Stimulated activated CD4-positive, alpha-beta T cell treated with anti-CD3 and anti-CD28 coated beads, Interleukin-1b, Interleukin-23, amount 100 ng/mL, for 48 hours (primary cell): ENCODE measurements around the gene GRAMD1A.
"Not testable (repeated sequence)": the region's sequence is repeated elsewhere in the genome, so short reads cannot be mapped to it uniquely, and the experiment has no call there.

Experiments used
- DNase-seq: peaks from one replicate; pipeline ENCODE4 v3.0.0-alpha.2; 2020

Gene GRAMD1A

DNA sequence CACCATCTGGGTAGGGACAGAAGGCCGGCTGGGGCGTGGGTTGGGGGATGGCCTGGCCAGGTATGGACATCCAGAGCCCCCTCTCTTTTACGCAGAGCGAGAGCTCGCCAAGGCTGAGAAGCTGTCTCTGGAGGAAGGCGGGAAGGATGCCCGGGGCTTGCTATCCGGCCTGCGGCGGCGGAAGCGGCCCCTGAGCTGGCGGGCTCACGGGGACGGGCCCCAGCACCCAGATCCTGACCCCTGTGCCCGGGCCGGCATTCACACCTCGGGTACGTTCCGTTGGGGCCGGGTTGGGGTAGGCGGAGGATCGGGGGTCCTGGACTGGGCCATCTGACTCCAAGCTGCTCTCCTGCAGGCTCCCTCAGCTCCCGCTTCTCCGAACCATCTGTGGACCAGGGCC lies 21.5 kb downstream of the GRAMD1A start:
- DNase-seq: no peak

DNA sequence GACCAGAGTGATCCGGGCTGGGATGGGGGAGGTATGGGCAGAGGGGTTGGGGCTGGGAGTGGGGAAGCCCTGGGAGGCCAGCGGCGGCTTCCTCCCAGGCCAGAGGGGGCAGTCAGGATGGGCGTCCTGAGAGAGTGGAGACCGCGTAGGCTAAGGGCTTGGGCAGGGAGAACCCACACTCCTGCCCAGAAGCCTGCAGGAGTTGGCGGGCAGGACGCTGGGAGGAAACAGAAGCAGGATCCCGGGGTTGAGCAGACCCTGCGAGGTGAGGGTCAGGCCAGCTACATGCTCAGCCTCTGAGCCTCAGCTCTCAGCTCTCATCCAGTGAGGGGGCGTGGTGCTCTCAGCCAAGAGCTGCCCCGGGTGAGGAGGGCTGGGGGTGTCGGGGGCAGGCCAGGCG lies 22.3 kb downstream of the GRAMD1A start:
- DNase-seq: no peak

DNA sequence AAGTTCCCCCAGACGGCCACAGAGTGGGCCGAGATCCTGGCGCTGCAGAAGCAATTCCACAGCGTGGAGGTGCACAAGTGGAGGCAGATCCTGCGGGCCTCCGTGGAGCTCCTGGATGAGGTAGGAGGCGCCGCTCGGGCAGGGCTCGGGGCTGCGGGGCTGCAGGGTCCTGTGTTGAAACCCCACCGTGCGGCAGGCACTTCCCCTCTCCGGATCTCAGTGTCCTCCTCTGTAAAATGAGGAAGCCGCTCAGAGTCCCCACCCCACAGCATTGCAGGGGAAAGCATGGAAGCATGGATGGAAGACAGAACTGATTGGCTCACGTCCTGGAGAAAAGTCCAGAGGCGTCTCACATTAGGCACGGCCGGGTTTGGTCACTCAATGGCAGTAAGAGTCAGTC lies 23.3 kb downstream of the GRAMD1A start:
- no peak for DNase-seq

DNA sequence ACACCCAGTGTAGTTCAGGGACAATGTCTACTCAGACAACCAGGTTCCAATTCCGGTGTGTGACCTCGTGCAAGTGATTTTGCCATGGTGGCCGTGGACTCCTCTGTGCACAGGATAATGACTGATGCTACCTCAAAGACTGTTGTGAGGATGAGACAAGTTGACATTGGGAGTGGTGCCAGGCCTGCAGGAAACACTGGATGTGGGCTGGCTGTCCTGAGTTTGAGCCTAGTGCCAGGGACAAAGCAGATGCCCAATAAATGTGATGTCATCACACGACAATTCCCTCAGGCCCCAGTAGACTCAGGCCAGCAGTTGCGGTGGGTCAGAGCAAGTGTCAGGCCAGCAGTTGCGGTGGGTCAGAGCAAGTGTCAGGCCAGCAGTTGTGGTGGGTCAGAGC lies 24.0 kb downstream of the GRAMD1A start:
- no peak for DNase-seq

DNA sequence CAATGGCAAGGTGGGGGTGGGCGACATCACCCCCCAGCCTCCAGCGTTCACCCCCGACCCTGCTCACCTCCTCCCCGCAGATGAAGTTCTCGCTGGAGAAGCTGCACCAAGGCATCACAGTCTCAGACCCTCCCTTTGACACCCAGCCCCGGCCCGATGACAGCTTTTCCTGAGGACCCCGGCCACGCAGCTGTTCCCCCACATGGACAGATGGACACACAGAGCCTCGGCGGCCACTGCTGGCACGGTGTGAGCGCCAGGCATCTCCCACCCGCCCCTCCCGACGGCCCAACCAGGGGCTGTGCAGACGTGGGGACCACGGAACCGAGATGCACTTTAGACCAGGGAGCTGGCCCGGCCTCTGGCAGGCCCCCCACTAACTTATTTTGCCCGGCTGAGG lies 25.8 kb downstream of the GRAMD1A start:
- no peak for DNase-seq

DNA sequence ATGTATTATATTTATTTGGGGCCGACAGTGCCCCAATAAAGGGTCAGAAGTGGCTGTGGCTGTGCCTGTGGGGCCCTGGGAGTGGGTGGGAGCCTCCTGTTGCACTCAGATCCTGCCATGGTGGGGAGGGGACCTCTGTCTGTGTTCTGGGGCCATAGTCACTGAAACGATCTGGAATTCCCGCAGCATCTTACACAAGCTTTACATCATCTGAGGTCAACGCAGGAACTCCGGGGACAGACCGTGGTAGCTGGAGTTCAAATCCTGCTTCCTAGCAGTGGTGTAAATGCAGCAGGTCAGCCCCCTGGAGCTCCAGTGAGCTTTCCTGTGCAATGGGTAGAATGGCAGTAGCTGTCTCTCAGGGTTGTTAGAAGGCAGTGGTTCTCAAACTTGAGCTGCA lies 26.3 kb downstream of the GRAMD1A start:
- no peak for DNase-seq

DNA sequence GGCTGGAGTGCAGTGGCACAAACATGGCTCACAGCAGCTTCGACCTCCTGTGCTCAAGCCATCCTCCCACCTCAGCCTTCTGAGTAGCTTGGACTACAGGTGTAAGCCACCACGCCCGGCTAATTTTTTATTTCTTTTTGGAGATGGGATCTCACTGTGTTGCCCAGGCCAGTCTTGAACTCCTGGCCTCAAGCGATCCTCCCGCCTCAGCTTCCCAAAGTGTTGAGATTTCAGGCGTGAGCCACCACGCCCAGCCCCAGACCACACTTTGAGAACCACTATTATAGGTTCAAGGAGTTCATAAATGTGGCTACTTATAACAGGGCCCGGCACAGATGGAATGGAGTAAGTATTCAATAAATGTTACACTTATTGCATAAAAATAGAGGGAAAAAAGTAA lies 26.9 kb downstream of the GRAMD1A start:
- no peak for DNase-seq

DNA sequence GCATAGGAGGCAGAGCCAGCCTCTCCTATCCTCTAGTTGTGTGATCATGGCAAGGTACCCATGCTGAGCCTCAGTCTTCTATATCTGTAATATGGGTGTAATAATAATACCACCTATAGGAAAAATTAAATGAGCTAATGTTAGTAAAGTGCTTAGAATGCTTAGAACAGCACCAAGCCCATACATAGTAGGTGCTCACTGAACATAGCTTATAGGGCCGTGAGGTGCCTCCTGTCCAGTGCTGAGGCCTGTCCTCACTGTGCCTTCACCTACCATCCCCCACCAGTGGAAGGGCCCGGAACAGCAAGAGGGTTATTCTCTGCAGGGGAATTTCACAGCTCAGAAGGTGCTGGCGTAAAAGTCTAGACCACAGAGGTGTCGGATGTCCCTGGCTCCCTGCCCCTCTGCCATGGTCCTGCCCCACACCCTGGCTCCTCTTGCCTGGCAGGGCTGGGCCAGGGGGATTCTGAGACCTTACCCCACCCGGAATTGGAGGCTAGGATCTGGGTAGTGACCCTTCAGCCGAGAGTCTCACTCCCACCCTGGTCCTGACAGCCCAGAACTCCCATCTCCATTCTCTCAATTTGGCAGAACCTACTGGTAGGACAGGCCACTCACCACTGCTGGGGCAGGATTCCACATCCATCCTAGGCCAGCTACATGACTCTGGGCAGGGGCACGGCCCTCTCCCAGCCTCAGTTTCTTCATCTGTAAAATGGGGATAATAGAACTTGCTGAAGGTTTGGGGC lies 27.9 kb downstream of the GRAMD1A start:
- no peak for DNase-seq

DNA sequence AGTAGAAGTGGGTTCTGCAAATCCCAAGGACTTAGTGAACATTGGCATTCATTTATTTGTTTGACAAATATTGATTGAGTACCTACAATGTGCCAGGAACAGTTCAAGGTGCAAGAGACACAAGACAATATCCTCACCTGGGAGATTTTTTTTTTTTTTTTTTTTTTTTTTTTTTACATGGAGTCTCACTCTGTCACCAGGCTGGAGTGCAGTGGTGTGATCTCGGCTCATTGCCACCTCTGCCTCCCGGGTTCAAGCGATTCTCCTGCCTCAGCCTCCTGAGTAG lies 28.4 kb downstream of the GRAMD1A start:
- not testable (repeated sequence) for DNase-seq

DNA sequence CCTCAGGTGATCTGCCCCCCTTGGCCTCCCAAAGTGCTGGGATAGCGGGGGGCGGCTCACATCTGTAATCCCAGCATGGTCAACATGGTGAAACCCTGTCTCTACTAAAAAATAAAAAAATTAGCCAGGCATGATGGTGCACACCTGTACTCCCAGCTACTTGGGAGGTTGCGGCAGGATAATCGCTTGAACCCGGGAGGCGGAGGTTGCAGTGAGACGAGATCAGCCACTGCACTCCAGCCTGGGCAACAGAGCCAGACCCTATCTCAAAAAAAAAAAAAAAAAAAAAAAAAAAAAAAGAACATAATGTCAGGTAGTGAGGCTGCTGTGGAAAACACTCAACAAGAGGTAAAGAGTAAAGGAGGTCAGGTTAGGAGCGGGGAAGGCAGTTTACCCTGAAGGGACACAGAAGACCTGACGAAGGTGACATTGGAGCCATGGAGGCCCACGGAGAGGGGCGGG lies 29.2 kb downstream of the GRAMD1A start:
- DNase-seq: not testable (repeated sequence)

DNA sequence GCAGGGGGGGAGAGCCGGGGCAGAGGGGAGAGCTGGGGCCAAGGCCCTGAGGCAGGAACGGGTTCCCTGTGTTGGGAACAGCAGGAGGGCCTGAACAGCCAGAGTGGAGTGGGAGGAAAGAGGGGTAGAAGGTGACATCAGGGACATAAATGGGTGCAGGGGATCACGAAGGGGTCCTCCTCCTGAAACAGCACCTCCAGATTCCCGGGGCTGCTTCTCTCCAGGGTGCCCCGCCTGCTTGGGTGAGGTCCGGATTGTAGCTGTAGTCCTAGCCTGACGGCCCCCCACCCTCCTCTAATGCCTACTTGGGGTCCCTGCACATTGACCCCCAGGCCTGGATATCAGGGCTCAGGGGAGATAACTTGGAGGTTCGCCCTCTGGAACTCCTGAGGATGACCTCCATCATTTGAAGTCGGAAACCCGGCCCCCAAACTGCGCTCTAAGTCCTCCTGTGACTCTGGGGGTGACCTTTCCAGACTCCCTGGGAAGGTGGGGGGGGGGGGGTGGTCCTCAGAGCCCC lies 29.7 kb downstream of the GRAMD1A start:
- DNase-seq: no peak

DNA sequence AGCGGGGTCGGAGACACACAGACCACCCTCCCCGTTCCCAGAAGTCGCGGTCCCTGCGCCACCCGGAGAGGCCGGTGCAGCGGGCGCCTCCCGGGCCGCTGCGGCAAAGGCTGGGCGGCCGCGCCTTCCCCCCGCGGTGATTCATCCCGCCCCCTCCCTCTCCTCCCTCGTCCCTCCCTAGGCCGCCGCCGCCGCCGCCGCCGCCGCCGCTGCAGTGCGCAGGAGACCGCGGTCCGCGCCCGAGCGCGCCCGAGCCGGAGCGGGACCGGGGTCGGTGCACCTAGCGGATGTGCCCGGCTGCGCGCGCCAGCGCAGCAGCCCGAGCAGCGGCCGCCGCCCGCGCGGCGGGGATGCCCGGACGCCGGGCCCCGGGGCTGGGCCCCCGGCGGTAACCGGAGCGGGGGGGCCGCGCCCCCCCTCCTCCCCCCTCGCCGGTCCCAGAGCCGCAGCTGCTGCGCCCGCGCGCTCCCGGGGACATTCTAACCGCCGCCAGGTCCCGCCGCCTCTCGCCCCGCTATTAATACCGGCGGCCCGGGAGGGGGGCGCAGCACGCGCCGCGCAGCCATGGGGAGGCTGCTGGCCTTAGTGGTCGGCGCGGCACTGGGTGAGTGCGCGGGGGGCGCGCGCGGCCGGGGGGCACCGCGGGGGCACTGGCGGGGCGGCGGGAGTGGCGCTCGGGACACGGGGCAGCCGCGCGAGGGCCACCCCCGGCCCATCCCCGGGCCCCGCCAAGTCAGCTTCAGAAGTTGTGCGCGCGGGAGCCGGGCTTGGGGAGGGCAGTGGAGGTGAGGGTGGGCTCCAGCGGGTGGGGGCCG lies 30.3 kb downstream of the GRAMD1A start, which contains the start of gene SCN1B:
TSS of gene SCN1B (plus strand) at position 214 of the 815 bp plus-strand sequence. CDS start at position 565, 351 bp downstream.
- DNase-seq: peak; percentile 77

DNA sequence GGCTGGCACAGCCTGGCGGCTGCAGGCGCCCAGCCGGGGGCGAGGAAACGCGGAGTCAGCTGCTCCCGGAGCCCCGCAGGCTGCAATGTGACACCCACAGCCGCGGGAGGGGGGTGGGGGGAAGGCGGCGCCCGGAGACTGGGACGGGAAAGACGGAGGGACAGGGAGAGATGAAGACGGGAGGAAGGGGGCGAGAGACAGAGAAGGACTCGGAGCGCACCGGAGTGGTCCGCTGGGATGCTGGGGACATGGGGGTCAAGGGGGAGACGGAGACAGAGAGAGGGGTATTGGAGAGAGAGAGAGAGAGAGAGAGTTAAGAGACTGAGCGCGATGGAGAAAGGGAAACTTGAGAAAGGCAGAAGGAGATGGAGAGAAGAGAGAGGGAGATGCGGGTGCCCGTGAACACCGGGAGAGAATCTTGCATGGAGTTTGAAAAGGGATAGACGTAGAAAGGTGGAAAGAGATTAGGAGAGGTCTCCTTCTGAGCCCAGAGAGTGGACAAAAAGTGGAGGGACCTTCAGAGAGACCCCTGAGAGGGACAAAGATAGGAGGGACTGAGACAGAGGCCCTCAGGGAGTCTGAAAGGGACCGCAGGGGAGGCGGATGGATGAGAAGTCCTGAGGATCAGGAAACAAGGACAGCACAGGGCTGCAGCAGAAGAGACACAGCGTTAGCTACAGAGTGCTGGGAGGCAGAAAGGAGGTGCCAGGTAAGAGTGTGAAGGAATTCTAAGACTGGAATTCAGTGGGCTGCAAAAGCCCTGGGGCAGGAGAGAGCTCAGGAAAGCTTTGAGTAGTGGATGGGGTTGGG lies 31.2 kb downstream of the GRAMD1A start:
- no peak for DNase-seq

DNA sequence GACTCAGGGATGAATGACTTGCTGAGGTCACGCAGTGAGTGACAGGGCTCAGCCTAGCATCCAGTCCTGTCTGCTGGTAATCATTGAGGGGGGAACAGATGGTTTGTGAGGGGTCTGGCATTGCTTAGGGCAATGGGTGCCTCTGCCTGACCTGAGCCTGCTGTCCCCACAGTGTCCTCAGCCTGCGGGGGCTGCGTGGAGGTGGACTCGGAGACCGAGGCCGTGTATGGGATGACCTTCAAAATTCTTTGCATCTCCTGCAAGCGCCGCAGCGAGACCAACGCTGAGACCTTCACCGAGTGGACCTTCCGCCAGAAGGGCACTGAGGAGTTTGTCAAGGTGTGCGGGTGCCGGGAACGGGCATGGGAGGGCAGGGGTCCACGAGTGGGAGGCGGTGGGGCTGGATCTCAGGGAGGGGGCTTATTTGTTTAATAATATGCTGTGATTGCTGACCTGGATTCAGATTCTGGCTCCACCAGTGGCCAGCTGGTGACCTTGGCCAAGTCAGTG lies 32.3 kb downstream of the GRAMD1A start:
- no peak for DNase-seq

DNA sequence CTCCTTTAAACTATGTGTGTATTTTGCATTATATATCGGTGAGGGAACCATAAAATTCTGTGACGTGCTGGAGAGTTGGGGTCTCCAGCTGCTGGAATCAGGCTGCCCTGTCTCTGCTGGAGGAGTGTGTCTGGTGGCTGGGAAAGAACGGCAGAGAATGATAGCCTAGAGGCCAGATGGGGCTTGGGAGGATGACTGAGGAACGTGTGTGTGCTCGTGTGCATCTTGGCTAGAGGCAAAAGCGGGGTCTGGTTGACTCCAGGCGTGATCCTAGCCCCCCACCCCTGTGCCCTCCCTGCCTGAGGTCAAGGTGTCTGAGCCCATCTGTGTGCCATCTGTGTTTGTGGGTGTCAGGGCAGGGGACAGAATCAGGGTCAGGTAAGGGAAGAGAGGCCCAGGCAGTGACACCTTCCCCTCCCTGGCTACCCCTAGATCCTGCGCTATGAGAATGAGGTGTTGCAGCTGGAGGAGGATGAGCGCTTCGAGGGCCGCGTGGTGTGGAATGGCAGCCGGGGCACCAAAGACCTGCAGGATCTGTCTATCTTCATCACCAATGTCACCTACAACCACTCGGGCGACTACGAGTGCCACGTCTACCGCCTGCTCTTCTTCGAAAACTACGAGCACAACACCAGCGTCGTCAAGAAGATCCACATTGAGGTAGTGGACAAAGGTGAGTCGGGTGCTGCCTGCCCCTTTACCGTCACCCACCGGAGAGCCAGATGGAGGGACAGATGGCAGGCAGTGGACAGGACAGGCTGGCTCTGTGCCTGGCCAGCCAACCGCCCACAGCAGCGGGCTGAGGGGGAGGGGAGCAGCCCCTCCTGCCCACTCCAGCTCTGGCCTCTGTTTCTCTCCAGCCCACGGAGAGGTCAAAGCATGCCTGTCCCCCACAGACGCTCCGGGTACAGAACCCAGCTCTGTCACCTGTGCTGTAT lies 33.2 kb downstream of the GRAMD1A start:
- no peak for DNase-seq

DNA sequence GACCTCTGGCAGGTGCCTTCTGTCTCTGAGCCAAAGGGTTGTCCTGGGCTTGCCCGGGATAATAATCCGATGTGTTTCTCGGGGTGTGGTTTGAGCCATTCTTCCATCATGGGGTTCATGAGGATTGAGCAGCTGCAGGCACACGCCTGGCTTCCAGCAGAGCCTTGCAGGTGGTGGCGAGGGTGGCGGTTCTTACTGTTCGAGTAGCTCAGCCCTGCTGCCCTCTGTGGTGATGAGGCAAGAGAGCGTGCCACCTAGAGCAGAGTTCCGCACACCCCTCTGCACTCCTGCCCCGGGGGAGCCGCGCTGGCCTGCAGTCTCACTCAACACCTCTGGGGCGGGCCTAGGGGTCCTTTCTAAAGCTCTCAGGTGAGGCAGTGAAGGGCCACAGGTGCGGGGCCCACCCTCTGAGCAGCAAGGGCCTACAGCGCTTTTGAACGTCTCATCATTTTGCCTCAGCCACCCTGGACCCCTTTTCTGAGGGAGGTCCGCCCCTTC lies 33.9 kb downstream of the GRAMD1A start:
- no peak for DNase-seq

DNA sequence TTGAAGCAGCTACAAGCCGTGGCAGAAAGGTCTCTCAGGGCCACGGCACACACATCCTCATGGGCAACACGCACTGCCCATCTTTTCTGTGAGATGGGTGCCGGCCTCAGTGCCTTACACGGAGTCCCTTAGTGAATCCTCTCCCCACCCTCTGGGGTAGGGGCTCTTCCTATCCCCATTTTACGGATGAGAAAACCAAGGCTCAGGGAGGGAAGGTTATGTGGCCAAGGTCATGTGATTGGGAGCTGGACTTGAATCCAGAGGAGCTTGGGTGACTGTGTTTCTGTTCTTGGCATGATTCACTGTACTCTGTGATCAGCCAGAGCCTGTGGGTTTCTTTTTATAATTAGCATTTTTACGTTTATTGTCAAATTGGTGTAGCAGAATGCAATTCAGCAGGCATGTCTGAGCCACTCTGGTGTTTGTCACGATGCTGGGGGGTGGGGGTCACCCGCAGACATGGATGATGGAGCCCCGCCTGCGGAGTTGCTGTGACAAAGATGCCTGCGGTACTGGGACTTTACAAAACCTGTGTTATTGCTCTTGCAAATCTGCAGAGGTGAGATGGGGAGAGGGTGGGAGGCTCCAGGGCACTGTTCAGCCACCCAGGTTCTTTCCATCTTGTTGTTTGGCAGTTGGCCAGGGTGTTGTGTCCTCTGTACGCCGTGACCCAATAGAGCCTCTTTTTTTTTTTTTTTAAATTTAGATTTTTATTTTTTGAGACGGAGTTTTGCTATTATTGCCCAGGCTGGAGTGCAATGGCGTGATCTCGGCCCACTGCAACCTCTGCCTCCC lies 34.7 kb downstream of the GRAMD1A start:
- no peak for DNase-seq

DNA sequence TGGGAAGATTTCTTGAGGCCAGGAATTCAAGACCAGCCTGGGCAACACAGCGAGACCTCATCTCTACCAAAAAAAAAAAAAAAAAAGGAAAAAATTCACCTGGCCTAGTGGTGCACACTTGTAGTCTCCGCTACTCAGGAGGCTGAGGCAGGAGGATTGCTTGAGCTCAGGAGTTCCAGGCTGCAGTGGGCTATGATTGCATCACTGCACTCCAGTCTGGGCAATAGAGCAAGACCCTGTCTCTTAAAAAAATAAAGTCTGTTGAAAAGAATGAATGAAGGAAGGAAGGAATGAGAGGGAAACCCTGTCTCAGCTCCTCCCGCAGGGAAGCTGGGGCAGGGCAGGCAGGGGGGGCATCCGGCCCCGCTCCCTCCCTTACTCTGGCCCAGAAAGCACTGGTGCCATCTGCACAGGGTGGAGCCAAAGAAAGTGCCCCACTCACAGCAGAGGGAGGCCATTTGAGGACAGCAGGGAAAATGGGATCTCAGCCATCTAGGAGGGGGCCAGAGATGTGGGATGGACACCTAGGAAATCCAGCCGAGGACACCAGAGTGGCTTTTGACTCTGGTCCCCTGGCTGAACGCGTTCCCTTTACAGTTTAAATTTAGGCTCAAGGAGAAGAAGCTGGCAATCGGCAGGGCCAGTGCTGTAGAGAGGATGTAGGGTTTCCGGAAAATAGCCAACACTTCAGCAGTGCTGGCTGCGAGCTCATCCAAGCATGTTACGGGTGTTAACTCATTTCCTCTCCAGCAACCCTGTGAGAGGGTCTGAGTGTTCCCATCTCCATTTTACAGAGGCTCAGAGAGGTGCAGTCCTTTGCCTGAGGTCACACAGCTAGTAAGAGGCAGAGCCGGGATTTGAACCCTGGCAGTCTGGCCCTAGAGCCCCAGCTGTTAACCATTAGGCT lies 37.8 kb downstream of the GRAMD1A start:
- no peak for DNase-seq

DNA sequence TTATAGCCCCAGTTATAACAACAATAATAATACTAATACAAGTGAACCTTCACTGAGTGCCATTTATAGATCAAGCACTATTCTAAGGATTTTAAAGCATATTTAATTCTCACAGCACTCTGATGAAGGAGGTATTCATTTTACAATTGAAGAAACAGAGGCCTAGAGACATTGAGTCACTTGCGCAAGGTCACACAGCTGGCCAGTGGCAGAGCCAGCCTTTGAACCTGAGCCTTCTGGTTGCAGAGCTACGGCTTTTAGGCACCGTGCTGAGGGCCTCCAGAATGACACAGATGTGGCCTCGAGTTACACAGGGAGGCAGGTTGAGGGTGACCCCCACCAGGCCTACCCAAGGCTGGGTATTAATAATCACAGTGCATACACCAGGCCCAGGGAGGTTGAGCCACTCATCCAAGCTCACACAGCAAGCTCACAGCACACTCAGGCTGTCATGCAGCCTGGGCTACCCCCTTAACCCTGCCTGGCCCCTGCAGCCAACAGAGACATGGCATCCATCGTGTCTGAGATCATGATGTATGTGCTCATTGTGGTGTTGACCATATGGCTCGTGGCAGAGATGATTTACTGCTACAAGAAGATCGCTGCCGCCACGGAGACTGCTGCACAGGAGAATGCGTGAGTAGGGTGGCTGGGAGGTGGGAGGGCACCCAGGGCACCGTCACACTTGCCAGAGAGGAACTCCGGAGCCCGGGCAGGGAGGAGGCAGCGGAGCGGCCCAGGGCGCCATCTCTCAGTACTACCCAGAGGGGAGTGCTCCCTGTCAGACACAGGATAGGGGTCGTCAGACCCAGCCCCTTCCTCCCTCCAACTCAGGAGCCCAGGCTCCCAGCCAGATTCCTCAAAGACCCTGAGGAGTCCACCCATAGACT lies 38.7 kb downstream of the GRAMD1A start:
- no peak for DNase-seq
